ENCODE data around the gene RBM33. TPM values are rescaled to one million over a fixed set of nuclear protein-coding genes. Genes with fewer than 3 reads are reported as not detected.

The RBM33 gene
- total and polyA plus RNA-seq, 10 of the 15 experiments (the other 5 are each of a cell fraction or from before 2014, with no cell fraction given) = 4.7 to 67.2 (median 24.3) TPM

GRCh38 chr7:155786491-155786890, 142.0 kb downstream of the RBM33 start (continued):
- TF ChIP-seq CUX1 (IDR thresholded peaks at IDR 0.05; ENCODE audit: insufficient replicate concordance, low read depth, low read length) = no peak

- H3K4me2 ChIP-seq (ENCODE audit: control insufficient read depth, insufficient read depth) = peak overlapping the region; percentile 48
These were observed 142.8 kb downstream of the RBM33 start for GRCh38 chr7:155787171-155787851.

More at GRCh38 chr7:155787171-155787851, 142.8 kb downstream of the RBM33 start:
- ChIA-PET RAD21 (ENCODE audit: unreplicated experiment) (no interaction called here), CTCF (no interaction called here), POLR2A (no interaction called here), SMC1A (ENCODE audit: uncharacterized antibody, unreplicated experiment) (no interaction called here)
- Histone ChIP-seq H2AFZ (ENCODE audit: control insufficient read depth, low read depth, low read length) (no peak overlapping the region), H3K4me1 (ENCODE audit: control insufficient read depth, insufficient read depth, low read length) (no peaks in the 10 kb centered on the region), H3K27ac (ENCODE audit: control insufficient read depth, insufficient read depth) (no peak overlapping the region), H3K9ac (ENCODE audit: control insufficient read depth, insufficient read depth, low read length) (no peak overlapping the region), H3K4me3 (no peak overlapping the region), H4K20me1 (ENCODE audit: control insufficient read depth, insufficient read depth) (no peaks in the 10 kb centered on the region), H3K9me3 (replicated peaks; ENCODE audit: control insufficient read depth, insufficient read depth, low read length) (no peaks in the 10 kb centered on the region), H3K27me3 (replicated peaks in 1 of 2; ENCODE audit: control insufficient read depth in 2 of 2, insufficient read depth in 2 of 2, low read length in 1 of 2) (no peaks in the 10 kb centered on the region; a peak in 1 of 4 replicates), H3K36me3 (ENCODE audit: control insufficient read depth in 2 of 2, insufficient read depth in 2 of 2, low read length in 1 of 2) (peaks cover 1 to 3% of the 10 kb centered on the region in 2 experiments; a peak in 2 of 4 replicates), H3K79me2 (ENCODE audit: control insufficient read depth, insufficient read depth, low read length) (no peaks in the 10 kb centered on the region)
- in situ Hi-C loops (cut with MboI) = no loop called here
- FAIRE-seq (no peak), DNase-seq (ENCODE audit: low read depth, low spot score) (no peak), ATAC-seq (peak; percentile 35)
- 28% methylated on average over 27 of the region's 68 CpGs for WGBS (ENCODE audit: insufficient coverage, insufficient replicate concordance, low lambda C conversion rate, missing lambda C conversion rate)
- BruUV-seq (replicated peaks) = no TSS peak
- intact Hi-C loops (cut with micrococcal nuclease; ENCODE audit: unreplicated experiment) = no loop called here
- no peak for TF ChIP-seq BHLHE40 (IDR thresholded peaks at IDR 0.05; ENCODE audit: borderline replicate concordance in 1 of 2, low read depth in 2 of 2, low read length in 1 of 2)
- TF ChIP-seq YY1 (IDR thresholded peaks at IDR 0.05; ENCODE audit: low read depth, low read length) = no peak
